GDM1 (cell line): ENCODE results near the gene HOXD11.

ENCODE experiments used
- DNase-seq: peaks from one replicate; lab custom pipeline; 2025; lab: John Stamatoyannopoulos, UW

Gene HOXD11

DNA sequence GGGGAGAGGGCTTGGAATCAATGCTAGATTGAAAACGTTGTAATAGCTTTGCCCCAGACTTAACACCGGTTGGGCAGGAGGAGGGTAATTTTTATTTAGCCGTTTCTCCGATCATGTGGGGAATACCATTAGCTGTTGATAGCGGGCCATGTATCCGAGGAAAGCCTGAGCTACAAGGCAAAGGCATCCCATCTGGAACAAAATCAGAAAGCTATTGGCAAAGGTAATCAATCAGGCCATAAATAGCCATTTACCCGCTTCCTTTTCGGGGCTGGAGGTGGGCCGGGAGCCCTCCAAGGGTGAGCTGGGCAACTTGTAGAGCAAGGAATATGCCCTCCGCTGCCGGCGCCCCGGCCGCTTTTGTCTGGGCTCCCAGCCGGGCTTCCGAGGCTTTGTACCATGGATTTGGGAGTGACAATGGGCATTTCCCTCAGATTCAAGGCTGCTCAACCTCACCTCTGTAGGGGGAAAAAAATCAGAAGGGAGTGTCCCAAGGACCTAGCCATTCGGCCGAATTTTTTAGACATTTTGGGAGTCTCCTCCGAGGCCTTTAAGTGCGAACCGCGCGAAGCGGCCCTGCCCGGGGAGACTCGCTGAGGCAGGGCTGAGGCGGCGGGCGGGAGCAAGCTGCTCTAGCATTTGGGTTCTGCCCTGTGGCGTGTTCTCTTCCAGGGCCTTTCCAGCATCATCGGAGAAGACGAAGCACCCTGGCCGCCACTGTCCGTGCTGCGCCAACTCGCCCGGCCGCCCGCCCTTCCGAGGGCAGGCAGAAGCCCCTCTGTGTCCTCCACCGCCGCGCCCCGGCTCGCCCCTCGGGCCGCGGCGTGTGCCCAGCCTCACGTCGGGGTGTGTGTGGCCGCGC is 14.3 kb downstream of the HOXD11 start:
- no peak for DNase-seq

DNA sequence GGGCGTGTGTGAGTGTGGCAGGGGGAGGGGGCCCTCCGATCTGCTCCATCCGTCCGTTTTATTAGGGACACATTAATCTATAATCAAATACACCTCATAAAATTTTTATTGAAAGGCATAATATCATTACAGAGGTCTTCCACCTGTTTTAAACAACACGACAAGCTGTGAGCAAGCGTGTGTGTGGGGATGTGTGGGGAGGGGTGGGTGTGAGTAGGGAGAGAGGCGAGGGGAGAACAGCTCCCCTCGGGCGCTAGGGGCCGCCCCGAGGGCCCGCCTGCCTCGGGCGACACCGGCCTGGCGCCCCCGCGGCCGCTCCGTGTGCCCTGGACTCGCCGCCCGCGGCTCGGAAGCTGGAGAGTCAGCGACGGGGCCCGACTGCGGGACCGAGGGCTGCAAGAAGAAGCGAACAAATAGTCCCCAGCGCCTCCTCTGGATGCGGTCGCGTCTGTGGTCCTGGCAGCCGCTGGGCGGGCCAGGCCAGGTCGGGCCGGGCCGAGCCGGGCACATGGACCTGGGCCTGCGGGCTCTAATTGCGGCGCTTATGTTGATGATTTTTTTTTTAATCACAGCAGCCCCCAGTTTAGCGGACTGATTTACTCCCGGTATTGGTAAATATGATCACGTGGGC is 15.1 kb downstream of the HOXD11 start:
- no peak for DNase-seq

DNA sequence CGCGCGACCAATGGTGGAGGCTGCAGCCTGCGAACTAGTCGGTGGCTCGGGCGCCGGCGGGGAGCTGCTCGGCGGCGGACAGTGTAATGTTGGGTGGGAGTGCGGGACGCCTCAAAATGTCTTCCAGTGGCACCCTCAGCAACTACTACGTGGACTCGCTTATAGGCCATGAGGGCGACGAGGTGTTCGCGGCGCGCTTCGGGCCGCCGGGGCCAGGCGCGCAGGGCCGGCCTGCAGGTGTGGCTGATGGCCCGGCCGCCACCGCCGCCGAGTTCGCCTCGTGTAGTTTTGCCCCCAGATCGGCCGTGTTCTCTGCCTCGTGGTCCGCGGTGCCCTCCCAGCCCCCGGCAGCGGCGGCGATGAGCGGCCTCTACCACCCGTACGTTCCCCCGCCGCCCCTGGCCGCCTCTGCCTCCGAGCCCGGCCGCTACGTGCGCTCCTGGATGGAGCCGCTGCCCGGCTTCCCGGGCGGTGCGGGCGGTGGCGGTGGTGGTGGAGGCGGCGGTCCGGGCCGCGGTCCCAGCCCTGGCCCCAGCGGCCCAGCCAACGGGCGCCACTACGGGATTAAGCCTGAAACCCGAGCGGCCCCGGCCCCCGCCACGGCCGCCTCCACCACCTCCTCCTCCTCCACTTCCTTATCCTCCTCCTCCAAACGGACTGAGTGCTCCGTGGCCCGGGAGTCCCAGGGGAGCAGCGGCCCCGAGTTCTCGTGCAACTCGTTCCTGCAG is 15.8 kb downstream of the HOXD11 start, which contains the start of gene HOXD9:
TSS of gene HOXD9 (plus strand) at position 37 of the 728 bp plus-strand sequence. CDS start at position 87, 50 bp downstream.
- DNase-seq = no peak

DNA sequence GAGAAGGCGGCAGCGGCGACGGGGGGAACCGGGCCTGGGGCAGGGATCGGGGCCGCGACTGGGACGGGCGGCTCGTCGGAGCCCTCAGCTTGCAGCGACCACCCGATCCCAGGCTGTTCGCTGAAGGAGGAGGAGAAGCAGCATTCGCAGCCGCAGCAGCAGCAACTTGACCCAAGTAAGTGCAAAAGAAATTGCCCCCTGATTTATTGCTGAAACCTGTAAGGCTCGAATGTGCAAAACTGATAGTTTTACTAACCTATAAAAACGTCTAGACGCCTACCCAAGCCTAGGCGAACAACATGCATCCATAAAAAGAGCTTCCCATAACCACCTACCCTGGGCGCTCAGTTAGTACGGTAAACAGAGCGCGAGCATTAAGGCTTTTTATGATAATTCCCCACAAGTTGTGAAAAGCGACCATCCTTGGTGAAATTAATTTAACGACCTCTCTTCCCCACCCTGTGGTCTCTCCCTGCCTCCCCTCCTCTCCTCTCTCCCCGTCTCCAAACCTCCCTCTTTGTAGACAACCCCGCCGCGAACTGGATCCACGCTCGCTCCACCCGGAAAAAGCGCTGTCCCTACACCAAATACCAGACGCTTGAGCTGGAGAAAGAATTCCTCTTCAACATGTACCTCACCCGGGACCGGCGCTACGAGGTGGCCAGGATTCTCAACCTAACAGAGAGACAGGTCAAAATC is 16.5 kb downstream of the HOXD11 start:
- DNase-seq = no peak

DNA sequence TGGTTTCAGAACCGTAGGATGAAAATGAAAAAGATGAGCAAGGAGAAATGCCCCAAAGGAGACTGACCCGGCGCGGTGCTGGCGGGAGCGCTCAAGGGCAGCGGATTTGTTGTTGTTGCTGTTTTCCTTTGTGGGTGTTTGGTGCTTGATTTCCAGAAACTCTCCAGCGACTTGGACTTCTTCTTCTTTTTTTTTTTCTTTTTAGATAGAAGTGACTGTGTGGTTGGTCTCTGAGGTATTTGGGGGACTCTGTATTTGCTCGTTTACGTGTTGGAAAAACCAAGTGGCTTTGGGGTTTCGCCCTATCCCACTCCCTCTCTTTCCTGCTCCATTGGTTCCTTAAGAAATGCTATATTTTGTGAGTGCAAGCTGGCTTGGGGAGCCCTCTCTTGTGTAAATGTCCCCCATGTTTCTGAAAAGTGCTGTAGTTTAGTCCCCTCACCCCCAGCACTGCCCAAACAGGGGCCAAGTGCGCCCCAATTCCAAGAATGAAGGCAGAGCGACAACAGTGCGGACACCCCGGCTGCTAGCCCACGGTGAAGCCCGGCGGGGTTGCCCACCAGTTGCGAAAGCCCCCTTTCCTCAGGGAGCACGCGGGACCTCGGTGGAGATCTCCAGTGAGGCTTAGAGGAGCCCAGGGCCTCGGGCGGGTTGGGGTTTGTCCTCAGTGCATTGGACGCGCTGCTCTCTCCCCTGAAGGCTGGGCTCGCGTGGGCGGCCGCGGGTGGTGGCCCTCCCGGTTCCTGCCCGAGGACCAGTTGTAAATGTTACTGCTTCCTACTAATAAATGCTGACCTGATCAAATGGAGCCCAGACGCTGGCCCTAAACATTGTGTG is 17.2 kb downstream of the HOXD11 start:
- DNase-seq = no peak

DNA sequence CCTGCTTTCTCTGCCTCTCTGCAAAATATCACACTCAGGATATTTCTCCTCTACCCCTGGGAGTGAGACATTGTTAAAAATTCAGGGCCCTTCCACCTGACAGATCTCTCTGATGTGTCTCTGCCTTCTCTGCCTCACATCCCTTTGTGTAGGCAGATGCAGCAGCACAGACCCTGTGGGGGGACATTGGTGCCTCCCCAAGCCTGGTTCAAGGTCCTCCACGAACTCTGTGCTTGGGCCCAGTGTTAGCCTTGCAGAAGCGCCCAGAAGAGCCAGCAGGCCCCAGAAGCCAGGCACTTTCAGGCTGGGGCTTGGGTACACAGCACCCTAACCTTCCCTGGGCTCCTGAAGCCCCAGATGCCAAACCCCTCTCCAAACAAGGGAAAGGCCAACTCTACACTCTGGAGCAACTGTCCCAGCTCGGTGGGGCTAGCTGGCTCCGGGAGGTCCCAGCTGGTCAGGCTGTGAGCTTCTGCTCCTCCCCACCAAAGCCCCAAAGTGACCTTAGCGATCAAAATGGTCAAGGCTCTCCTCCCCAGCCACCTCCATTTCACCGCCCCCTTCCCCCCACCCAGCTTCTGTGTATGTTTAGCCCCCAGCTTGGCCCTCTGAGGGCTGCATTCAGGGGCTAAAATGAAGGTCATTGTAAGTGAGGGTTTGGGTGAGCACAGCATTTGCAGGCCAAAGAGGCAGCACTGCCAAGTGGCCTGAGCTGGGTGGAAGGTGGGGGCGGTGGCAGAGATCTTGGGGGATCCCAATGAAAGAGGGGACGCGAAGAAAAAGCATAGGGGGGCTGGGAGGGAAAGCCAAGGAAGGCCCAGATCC is 18.1 kb downstream of the HOXD11 start:
- DNase-seq = no peak

DNA sequence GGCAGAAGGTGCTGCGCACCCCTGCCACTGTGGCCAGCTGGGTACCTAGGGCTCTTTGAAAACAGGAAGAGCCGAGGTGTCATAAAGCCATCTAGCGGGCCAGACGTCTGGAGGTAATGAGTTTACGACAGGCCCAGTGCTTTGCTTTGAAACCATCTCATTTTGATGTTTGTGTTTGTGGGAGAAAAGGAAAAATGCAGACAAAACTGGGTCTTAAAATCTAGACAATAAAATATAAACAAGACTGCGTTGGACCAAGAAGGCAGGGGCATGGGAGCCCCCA is 18.6 kb downstream of the HOXD11 start:
- no peak for DNase-seq

DNA sequence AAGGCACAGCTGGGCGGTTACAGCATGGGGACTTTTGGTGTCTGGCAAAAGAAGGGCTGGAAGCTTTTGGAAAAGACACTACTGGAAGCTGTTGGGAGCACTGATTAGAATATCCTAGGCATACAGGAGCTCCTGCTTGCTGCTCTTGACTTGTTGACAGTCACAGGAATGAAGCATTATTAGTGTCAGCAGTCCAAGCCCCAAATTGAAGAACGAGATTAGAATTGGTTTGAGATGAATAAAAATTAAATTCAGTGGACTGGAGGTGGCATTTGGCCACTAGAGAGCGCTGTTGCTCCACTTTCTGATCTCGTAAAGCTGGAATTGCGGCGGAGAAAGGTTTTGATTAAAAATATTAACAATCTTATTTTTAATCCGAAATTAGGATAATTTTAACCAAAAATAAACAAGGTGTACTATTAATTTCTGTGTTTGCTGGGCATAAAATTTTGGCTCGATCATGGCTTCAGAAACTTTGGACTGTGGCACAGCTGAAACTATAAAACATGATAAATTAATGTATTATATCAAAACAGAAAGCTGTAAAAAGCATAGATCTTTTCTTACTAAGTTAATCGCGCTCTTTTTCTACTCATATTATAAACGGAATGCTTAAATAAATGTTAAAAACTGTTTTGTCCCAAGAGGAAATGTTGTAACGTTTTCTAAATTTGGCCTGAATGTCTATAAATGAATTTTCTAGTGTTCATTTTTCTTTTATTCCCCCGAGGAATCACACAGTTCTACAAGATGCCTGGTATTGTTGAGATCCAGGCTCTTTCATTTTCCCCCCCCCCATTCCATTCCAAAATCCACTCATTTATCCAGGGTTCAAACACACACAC is 20.1 kb downstream of the HOXD11 start:
- no peak for DNase-seq

DNA sequence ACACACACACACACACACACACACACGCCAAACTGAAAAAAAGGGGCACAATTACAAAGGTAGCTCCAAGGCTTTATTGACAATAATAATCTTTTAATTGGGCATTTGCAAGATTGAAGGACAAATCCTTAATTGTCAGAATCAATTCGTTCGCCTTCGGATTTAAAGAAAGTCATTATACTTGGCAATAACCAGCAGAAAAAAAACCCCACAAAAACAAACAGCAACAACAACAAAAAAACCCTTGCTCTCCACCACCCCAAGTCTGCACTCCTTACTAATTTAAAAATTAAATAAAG is 20.6 kb downstream of the HOXD11 start:
- no peak for DNase-seq

DNA sequence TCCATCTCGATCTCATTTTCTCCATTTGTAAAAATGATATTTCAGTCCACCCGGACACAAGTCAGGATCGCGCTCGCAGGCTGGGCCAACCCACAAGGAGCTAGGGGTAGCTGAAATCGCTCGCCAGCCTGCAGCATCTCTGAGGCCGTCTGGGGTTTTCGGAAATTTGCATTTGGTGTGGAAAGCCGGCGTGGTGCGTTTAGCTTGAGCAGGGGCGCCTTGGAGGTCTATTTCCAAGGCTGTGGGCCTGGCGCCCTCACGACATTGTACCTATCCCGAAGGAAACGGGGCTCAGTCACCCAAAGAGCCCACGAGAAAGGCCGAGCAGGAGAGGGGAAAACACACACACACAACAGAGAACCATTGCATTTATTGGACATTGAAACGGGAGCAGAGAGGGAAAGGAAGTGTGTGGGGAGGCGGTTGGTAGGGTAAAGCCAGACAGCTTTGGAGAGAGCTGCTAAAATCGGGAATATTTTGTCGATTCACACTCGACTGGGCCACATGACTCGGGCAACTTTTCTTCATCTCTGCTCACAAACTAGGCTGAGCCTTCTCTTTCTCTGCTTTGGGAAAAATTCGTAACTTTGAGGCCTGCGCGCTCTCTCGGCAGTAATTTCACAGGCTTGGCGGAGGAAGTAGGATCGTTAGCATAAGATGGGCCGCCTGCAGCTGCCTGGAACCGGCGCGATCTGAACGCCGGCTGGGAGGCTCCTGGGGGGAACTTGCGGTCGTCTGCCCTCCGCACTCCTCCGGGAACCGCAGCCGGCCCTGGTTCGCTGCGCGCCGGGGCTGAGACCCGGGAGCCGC is 21.3 kb downstream of the HOXD11 start:
- no peak for DNase-seq

DNA sequence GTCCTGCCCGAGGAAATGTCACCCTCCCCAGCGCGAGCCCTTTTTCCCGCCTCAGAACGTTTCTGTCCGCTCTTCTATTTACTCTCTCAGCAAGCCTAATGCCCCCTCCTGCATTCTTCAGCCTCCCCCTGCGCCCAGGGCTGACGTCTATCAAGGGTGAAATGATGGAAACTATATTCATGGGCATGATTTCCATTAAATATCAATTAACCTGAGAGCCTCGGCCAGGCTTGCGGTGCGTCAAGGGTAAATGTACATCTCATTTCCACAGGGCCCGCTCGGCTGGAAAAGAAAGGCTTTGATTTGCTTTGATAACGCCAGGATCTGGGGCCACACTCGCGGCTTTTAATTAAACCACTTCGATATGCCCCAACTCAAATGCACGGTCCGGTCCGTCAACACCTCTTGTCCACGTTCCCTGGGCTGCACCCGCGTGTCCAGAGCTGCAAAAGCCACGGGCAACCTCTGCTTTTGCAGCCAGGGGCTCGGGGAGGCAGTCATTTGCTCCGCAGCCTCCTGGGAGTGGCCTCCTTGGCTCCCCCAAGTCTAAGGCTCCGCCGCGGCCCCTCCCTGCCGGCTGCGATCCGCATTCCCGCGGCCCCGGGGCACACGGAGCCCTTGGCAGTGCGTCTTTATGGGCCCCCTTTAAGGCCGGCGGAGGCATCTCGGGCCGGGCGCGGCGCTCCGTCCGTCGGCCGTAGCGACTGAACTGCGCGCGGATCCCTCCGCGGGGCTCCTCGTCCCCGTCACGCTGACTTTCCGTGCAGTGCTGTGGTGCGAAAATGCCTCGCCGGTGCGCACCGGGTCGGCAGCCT is 22.1 kb downstream of the HOXD11 start, which contains the start of gene HOXD8:
TSS of gene HOXD8 (plus strand) at position 724 of the 815 bp plus-strand sequence. CDS start 662 bp downstream, outside the sequence.
- no peak for DNase-seq

DNA sequence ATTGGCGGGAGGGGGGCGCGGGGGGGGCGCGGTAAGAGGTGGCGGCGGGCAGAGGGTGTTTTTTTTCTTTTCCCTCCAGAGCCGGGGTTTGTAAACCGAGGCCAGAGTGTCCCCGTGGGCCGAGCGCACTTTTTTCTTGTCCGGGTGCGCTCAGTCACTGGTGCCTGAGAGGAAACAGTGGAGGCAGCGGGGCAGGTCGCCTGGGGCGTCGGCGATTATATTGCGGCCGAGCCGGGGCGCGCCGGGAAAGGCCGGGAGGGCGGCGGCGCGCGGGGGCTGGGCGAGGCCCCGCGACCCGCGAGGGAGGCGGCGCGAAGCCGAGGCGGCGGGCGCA is 22.7 kb downstream of the HOXD11 start:
- no peak for DNase-seq

DNA sequence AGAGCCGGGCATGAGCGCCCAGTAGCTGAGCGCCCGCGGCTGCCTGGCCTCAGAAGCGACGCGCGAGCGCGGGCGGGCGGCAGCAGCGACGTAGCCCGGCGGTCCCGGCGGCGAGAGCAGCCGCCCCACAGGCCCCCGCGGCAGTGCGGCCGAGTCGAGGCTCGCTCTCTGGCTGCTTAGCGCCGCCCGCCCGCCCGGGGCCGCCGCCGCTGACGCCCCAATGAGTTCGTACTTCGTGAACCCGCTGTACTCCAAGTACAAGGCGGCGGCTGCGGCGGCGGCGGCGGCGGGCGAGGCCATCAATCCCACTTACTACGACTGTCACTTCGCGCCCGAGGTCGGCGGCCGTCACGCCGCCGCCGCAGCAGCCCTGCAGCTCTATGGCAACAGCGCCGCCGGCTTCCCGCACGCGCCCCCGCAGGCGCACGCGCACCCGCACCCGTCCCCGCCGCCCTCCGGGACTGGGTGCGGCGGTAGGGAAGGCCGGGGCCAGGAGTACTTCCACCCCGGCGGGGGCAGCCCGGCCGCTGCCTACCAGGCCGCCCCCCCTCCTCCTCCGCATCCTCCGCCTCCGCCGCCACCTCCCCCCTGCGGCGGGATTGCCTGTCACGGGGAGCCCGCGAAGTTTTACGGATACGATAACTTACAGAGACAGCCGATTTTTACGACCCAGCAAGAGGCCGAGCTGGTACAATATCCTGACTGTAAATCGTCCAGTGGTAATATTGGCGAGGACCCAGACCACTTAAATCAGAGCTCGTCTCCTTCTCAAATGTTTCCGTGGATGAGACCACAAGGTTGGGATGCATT is 23.3 kb downstream of the HOXD11 start:
- DNase-seq = no peak

DNA sequence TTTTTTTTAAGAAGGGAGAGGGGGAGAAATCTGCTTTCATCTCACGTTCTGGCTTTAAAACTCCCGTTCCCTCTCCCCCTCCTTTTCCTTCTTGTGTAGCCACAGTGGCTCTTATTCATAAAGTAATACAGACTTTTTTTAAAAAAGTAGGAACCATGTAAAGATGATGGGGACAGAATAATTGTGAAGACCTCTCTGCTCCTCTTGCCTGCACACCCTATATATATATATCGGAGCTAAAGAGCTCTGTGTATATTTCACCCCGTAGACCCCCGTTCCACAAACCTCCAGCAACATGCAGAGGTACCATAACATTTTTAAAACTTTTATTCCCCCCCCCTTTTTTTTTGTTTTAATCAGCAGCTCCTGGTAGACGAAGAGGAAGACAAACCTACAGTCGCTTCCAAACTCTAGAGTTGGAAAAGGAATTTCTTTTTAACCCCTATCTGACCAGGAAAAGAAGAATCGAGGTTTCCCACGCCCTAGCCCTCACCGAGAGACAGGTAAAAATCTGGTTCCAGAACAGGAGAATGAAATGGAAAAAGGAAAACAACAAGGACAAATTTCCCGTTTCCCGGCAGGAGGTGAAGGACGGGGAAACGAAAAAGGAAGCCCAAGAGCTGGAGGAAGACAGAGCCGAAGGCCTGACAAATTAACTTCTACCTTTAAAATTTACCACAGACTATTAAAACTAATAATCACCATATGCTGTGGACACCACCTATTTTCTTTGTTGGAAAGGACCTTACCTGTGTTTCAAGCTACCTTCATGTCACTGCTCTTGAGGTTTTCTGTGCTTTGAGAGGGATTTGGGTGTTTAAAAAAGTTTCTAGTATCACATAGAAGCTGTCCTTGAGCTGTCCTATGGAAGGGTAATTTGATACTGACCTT is 24.1 kb downstream of the HOXD11 start:
- DNase-seq = no peak

DNA sequence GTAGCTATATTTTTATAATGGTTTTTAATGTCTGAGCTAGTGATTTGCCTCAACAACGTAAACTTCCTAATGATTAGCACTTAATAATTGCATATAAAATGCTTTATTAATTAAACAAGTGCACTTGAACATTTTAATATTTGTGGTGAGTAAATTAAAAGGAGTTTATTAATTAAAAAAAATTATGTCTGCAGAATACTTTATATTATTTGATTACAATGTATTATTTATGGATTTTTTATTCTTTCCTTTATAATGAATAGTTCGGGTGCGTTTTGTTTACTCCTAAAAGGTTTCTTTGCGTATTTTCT is 24.7 kb downstream of the HOXD11 start:
- no peak for DNase-seq
